ENCODE measurements around the gene TRAF4.

Gene TRAF4

DNA sequence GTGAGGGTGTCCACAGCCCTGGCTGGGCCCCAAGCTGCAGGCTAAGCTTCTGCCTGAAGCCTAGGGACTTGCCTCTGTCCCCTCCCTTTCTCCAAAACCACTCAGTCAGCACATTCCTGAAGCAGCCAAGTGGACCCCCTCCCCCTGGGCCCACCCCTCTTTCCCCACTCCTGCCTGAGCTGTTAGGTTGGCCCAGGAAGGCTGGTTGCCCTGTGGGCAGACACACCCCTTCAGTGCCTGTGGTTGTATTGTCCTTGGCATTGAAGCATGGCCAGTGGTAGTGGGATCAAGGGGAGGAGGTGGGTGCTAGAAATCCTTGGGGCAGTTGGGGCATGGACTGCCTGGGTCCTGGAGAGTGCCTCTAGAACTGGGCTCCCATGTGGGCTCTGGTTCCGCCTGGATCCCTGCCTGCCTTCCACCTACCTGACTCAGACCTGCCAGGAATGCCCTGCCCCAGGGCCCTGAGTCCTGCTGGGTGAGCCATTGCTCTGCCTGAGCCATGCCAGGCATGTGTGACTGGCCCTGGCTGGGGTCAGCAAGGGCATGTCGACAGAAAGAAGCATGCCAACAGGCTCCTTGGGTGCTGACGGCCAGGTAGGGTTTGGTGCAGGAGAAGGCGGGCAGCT is 2.1 kb downstream of the TRAF4 start:
- Histone ChIP-seq H3K4me1 (ENCODE audit: insufficient read depth, low read length, severe bottlenecking) (peaks cover 77% of the 10 kb centered on the region), H3K9me3 (ENCODE audit: low read length) (no peaks in the 10 kb centered on the region), H3K4me3 (ENCODE audit: low read depth, low read length, poor library complexity, severe bottlenecking) (peak overlapping the region; percentile 87), H3K4me2 (ENCODE audit: low read length) (peak overlapping the region; percentile 76), H3K36me3 (ENCODE audit: insufficient read depth, low read length) (peaks cover 62% of the 10 kb centered on the region), H3F3A (ENCODE audit: insufficient read depth, low read length) (no peaks in the 10 kb centered on the region), H3K27me3 (ENCODE audit: insufficient read depth, low read length) (no peaks in the 10 kb centered on the region), H3K9ac (ENCODE audit: low read length) (peak overlapping the region; percentile 95), H3K27ac (ENCODE audit: low read depth, low read length, poor library complexity, severe bottlenecking) (peak overlapping the region; percentile 85), H4K20me1 (ENCODE audit: insufficient read depth, low read length) (no peaks in the 10 kb centered on the region), H3K9me2 (ENCODE audit: low read depth, low read length) (no peaks in the 10 kb centered on the region), H3K79me2 (ENCODE audit: insufficient read depth, low read length) (peaks cover 9% of the 10 kb centered on the region), H2AFZ (ENCODE audit: low read length) (no peak overlapping the region)
- TF ChIP-seq EZH2 (IDR thresholded peaks at IDR 0.05; ENCODE audit: borderline replicate concordance, low read length) = no peak
- TF ChIP-seq, protein P1, sequence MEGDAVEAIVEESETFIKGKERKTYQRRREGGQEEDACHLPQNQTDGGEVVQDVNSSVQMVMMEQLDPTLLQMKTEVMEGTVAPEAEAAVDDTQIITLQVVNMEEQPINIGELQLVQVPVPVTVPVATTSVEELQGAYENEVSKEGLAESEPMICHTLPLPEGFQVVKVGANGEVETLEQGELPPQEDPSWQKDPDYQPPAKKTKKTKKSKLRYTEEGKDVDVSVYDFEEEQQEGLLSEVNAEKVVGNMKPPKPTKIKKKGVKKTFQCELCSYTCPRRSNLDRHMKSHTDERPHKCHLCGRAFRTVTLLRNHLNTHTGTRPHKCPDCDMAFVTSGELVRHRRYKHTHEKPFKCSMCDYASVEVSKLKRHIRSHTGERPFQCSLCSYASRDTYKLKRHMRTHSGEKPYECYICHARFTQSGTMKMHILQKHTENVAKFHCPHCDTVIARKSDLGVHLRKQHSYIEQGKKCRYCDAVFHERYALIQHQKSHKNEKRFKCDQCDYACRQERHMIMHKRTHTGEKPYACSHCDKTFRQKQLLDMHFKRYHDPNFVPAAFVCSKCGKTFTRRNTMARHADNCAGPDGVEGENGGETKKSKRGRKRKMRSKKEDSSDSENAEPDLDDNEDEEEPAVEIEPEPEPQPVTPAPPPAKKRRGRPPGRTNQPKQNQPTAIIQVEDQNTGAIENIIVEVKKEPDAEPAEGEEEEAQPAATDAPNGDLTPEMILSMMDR (IDR thresholded peaks at IDR 0.05; ENCODE audit: low read length) = no peak

DNA sequence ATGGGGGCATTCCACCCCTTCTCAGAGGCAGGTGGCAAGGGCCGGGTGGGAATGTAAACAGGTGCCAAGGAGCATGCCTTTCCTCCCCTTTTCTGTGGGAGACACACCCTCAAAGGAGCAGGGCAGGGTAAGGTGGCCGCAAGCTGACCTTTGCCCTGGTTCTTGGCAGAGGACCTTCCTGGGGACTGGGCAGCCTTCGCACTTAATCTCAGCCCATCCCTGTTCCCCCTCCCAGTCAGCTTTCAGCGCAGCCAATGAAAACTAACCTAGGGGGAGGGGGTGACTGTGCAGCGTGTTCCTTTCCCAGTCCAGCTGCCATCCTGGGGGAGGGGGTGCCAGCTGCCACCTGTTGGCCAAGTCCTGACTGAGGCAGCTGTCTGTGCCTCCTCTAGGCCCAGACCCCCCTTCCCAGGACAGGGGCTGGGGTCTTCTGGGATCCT is 2.8 kb downstream of the TRAF4 start:
- peaks cover 70% of the 10 kb centered on the region for H3K4me1 ChIP-seq (ENCODE audit: insufficient read depth, low read length, severe bottlenecking)
- peak overlapping the region; percentile 85 for H3K27ac ChIP-seq (ENCODE audit: low read depth, low read length, poor library complexity, severe bottlenecking)
- no peaks in the 10 kb centered on the region for H3F3A ChIP-seq (ENCODE audit: insufficient read depth, low read length)
- TF ChIP-seq, protein P1 (IDR thresholded peaks at IDR 0.05; ENCODE audit: low read length) = no peak
- H3K4me3 ChIP-seq (ENCODE audit: low read depth, low read length, poor library complexity, severe bottlenecking) = peak overlapping the region; percentile 87
- no peaks in the 10 kb centered on the region for H3K27me3 ChIP-seq (ENCODE audit: insufficient read depth, low read length)
- H3K9me2 ChIP-seq (ENCODE audit: low read depth, low read length) = no peaks in the 10 kb centered on the region
- no peak overlapping the region for H2AFZ ChIP-seq (ENCODE audit: low read length)
- no peaks in the 10 kb centered on the region for H4K20me1 ChIP-seq (ENCODE audit: insufficient read depth, low read length)
- peaks cover 66% of the 10 kb centered on the region for H3K36me3 ChIP-seq (ENCODE audit: insufficient read depth, low read length)
- H3K9ac ChIP-seq (ENCODE audit: low read length) = peak overlapping the region; percentile 95; the same call in 1 of the 2 replicates
- no peaks in the 10 kb centered on the region for H3K9me3 ChIP-seq (ENCODE audit: low read length)
- H3K79me2 ChIP-seq (ENCODE audit: insufficient read depth, low read length) = peaks cover 9% of the 10 kb centered on the region
- H3K4me2 ChIP-seq (ENCODE audit: low read length) = peak overlapping the region; percentile 76

DNA sequence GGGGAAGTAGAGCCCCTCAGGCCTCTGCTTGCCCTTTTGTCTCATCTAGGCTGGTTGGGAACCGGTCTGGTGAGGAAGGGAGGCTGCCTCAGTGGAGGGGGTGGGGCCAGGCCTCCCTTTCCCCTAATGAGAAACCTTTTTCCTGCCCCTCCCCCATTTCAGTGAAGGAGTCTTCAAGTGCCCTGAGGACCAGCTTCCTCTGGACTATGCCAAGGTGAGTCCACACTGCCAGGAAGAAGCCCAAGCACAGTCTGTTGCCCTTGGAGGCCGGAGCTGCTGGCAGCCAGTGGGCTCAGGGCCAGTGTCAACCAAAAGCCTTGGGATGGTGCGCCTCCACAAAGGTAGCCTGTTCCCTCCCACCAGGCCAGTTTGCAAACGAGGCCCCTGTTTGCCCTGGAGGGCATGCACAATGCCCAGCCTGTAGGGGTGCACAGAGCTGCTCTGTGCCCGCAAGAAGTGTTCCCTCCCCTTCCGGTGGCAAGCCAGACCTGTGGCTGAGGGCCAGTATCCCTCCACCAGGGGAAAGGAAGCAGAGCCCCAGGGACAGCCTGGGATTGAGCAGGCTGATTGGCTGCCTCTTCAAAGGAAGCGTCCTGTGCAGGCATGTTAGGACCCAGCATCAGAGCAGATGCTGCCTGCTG is 3.4 kb downstream of the TRAF4 start:
- H3K9me3 ChIP-seq (ENCODE audit: low read length) = no peaks in the 10 kb centered on the region
- H3K79me2 ChIP-seq (ENCODE audit: insufficient read depth, low read length) = peaks cover 9% of the 10 kb centered on the region
- peak overlapping the region; percentile 85 for H3K27ac ChIP-seq (ENCODE audit: low read depth, low read length, poor library complexity, severe bottlenecking)
- H3K4me1 ChIP-seq (ENCODE audit: insufficient read depth, low read length, severe bottlenecking) = peaks cover 65% of the 10 kb centered on the region
- no peak overlapping the region for H3K4me3 ChIP-seq (ENCODE audit: low read depth, low read length, poor library complexity, severe bottlenecking)
- peaks cover 72% of the 10 kb centered on the region for H3K36me3 ChIP-seq (ENCODE audit: insufficient read depth, low read length)
- no peaks in the 10 kb centered on the region for H3F3A ChIP-seq (ENCODE audit: insufficient read depth, low read length)
- no peaks in the 10 kb centered on the region for H4K20me1 ChIP-seq (ENCODE audit: insufficient read depth, low read length)
- no peak overlapping the region; the same call in 1 of the 2 replicates for H3K9ac ChIP-seq (ENCODE audit: low read length)
- H3K9me2 ChIP-seq (ENCODE audit: low read depth, low read length) = no peaks in the 10 kb centered on the region
- TF ChIP-seq, protein P1 (IDR thresholded peaks at IDR 0.05; ENCODE audit: low read length) = no peak
- TF ChIP-seq EZH2 (IDR thresholded peaks at IDR 0.05; ENCODE audit: borderline replicate concordance, low read length) = no peak
- no peak overlapping the region for H2AFZ ChIP-seq (ENCODE audit: low read length)
- H3K4me2 ChIP-seq (ENCODE audit: low read length) = peak overlapping the region; percentile 76; the same call in 1 of the 2 replicates
- H3K27me3 ChIP-seq (ENCODE audit: insufficient read depth, low read length) = no peaks in the 10 kb centered on the region

Measured in OCI-LY1 (cell line).